Activated naive CD4-positive, alpha-beta T cell treated with Interleukin-2 at 50 U/mL for 16 hours (primary cell): ENCODE data around the gene FNDC4.

Experiments
- DNase-seq: peaks from one replicate; pipeline ENCODE4 v3.0.0-alpha.2; 2020

FNDC4 gene

GRCh38 chr2:27493948-27494283 is 1.1 kb downstream of the FNDC4 start:
- DNase-seq = no peak

DNA sequence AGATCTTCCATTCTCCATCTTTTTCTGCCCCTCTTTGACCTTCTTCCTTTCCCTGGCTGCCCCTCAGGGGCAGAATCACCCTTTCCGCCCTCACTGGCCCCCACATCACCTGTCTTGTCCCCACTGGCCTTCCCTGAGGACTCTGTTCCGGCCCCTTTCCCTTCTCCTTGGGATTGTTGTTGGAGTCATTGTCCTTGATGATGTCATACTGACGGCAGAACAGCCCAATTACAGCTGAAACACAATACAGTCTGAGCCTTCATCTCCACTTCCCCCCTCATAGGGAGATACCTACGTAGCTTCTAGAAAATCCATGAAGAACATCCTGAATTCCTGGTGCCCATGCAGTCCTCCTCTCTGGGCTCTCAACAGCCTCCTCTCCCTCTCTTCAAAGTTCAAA is 2.4 kb downstream of the FNDC4 start:
- no peak for DNase-seq

DNA sequence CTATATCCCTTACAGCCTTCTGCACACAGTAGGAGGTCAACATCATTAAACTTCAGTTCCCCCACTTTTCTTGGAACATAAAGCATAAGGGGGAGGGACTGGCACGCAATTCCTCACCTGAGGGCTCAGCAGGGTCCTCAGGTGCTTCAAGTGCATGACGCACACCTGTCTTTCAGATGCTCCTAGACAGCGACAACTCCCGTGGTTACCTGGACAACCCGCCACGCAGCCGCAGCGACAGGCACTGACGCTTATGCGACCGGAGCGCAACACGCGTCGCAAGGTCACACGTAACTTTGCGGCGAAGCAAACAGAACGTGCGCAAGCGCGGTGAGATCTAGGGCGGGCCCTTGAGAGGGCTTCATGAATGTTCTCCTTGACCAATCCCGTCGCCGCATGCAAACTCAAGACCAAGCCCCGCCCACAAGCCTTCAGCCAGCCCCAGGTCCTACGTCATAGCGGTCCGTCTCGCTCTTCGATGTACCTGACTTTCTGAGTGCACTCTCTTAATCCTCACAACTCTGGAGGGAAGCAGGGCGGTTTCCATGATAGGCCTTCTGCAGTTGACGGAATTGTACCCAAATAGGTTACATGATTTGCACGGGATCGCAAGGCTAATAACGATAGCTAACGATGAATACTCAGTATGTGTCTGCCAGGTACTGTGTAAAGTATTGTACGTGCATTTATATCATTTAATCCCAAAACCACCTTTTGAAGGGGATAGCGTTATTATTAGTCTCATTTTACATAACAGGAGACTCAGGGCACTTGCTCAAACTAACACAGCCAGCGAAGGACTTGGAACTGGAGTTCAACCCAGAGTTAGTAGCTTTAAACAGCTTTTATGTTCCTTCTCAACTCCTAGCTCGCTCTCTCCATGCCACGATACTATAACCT is 5.3 kb downstream of the FNDC4 start, which contains the start of gene IFT172:
TSS of gene IFT172 (minus strand) at position 246 of the 900 bp plus-strand sequence. CDS start at position 156, 90 bp downstream.
- peak; percentile 99 for DNase-seq

- peak; percentile 3 for DNase-seq
Observed at GRCh38 chr2:27489118-27489497, 5.9 kb downstream of the FNDC4 start.

GRCh38 chr2:27485496-27485895 is 9.5 kb downstream of the FNDC4 start:
- DNase-seq = no peak

DNA sequence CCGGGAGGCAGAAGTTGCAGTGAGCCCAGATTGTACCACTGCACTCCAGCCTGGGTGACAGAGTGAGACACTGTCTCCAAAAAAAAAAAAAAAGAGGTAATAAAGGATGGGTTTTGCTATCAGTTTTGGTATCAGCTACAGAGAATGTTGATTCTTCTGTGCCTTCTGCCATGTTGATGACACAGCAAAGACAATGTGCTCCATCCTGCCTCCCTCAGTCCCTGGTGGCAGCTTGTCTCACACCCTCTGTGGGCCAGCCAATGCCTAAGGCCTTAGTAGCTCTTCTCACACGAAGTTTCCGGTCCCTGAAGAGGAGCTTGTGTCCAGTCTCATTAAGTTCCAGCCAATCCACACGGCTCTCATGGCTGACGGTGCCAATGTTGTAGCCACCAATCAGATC is 23.0 kb downstream of the FNDC4 start:
- DNase-seq = no peak

DNA sequence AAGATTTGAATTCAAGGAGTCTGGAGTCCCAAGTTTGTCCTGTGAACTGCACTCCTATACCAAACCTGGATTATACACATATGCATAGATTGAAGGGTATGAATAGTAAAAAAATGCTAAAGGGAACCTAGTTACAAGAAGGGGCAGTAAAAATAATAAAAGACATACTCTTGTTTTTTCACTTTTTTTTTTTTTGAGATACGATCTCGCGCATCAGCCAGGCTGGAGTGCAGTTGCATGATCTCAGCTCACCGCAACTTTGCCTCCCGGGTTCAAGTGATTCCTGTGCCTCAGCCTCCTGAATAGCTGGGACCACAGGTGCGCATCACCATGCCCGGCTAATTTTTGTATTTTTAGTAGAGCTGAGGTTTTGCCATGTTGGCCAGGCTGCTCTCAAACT is 30.6 kb downstream of the FNDC4 start:
- DNase-seq = no peak

- no peak for DNase-seq
Observed at GRCh38 chr2:27461118-27461517, 33.9 kb downstream of the FNDC4 start.

DNA sequence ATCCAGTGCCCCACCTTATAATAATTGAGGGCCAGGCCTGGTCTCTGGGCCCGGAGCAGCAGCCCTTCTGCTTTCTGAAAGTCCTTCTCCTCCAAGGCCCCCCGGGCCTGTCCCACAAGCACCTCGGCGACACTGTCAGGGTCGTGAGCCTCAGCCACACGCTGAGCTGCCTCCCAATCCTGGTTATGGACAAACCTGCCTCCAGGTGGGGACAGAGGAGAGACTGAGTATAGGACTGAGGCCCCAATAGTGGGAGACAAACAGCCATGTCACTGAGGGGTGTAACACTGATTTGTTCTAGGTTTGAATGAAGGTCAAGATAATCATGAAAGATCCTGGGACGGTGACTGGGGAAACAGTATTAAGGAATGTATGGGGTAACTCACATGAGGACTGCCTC is 41.0 kb downstream of the FNDC4 start:
- DNase-seq = no peak

DNA sequence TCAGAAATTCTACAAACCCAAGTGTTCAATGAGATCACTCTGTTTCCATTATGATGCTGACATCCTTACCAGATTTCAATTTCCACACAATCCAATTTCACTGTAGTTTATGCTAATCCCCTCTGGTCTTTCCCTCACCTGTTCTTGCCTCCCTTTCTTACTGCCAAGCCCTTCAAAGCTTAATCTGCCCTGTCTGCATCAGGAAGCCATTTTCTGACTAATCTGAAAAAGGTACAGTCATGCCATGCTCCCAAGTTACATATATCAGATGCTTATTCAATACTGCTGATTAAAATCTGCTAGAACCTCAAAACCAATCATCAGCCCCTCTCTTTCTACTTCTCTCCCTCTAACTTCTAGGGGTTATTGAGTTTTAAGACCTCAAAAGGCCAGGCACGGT is 43.9 kb downstream of the FNDC4 start:
- DNase-seq = no peak

- no peak for DNase-seq
Observed at GRCh38 chr2:27448381-27448780, 46.6 kb downstream of the FNDC4 start.

DNA sequence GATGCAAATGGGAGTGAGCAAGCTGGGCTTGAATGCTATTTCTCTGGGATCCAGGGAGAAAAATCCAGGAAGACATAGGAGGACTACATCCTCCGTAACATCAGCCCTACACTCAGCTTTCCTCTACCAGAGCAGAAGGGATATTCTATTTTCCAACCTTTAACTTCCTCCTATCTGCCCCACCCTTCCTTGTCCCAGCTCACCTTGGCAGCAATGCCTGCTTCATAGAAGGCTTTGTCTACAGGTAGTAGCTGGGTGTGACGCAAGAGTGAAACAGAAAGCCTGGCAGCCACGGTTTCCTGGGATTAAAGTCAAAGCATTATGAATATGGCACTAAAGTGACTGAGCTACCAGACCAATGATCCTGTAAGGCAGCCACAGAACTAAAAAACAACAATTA is 48.9 kb downstream of the FNDC4 start:
- no peak for DNase-seq

DNA sequence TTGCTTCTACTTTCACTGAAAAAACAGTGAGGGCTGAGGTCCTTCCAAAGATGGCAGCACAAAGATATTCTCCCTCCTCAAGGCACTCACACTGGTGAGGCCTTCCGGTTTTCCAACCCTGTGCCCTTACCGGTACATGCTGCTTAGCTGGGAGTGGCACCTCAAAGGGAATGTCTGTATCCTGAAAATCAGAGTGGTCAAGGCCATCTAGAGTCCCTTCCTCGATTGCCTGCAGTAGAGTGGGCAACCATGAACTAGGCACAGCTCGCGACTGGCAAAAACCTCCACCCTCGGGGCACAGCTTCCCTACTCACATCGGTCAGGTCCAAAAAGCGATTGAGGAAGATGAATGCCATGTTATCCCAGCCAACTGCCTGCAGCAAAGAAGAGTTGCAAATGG is 49.4 kb downstream of the FNDC4 start:
- DNase-seq = no peak

DNA sequence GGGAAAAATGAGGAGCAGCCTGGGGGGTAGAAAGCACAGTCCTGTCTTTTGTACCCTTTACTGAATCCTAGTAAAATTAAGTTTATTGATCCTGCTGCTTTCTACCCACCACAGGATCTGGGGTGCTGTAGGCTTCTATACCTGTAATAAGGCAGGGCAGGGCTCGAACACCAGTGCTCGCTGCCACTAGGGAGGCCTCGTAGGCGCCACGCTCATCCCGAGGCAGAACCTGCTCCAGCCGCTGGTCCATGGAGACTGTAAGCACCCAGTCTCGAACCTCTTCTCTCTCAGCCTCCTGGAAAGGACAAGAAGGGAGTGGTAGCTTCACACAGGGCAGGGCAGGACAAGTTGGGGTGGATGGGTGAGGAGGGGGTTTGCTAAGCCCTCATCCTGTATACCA is 49.8 kb downstream of the FNDC4 start:
- no peak for DNase-seq

DNA sequence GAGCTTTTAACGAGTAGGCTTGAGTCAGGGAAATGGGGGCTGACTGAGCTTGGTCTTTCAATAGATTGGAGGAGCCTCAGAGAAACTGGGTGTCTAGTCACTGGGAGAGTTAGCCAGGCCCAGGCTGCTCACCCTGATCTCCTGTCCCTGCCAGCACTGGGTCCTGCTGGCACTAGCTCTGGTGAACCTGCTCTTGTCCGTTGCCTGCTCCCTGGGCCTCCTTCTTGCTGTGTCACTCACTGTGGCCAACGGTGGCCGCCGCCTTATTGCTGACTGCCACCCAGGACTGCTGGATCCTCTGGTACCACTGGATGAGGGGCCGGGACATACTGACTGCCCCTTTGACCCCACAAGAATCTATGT is 52.1 kb downstream of the FNDC4 start:
- DNase-seq = no peak

- DNase-seq = peak; percentile 57
Observed at GRCh38 chr2:27441958-27442919, 52.8 kb downstream of the FNDC4 start, which contains the start of gene KRTCAP3. KRTCAP3 (plus strand) TSS chr2:27442381; CDS start chr2:27442413, 32 bp downstream.
